Smooth muscle cell (in vitro differentiated cells): ENCODE results near the gene GPHB5. TPM values are rescaled to one million over a fixed set of nuclear protein-coding genes. Genes with fewer than 3 reads are reported as not detected.

ENCODE experiments used
- DNase-seq: peaks from one replicate; lab custom pipeline; 2025; ENCODE audit not compliant: unreplicated experiment; lab: John Stamatoyannopoulos, UW
- H2AFZ ChIP-seq: fragments of 200-600 bp; sonication (generic); 2 replicates; pipeline ENCODE4 v1.6.0; 2016; ENCODE audit warnings: antibody characterized with exemption, low read depth, mild to moderate bottlenecking
- H3F3A ChIP-seq: fragments of 200-600 bp; sonication (generic); 2 replicates; pipeline ENCODE4 v1.6.0; 2017; ENCODE audit warnings: antibody characterized with exemption, low read depth
- H3K27ac ChIP-seq: fragments of 200-600 bp; sonication (generic); 2 replicates; pipeline ENCODE4 v1.5.1; 2016; ENCODE audit warnings: low read depth, mild to moderate bottlenecking
- H3K27me3 ChIP-seq: fragments of 200-600 bp; sonication (generic); 2 replicates; pipeline ENCODE4 v1.6.1; 2016; ENCODE audit warnings: low read depth, mild to moderate bottlenecking
- H3K36me3 ChIP-seq: fragments of 200-600 bp; sonication (generic); 2 replicates; pipeline ENCODE4 v1.5.1; 2016; ENCODE audit warnings: low read depth
- H3K4me1 ChIP-seq: fragments of 200-600 bp; sonication (generic); 2 replicates; pipeline ENCODE4 v1.5.1; 2016; ENCODE audit warnings: low read depth
- H3K4me2 ChIP-seq: fragments of 200-600 bp; sonication (generic); 2 replicates; pipeline ENCODE4 v1.6.0; 2016; ENCODE audit warnings: mild to moderate bottlenecking
- H3K4me3 ChIP-seq: fragments of 200-600 bp; sonication (generic); 2 replicates; pipeline ENCODE4 v1.5.1; 2016; ENCODE audit warnings: mild to moderate bottlenecking
- H3K79me2 ChIP-seq: fragments of 200-600 bp; sonication (generic); 2 replicates; pipeline ENCODE4 v1.6.0; 2016; ENCODE audit warnings: low read depth, mild to moderate bottlenecking
- H3K9ac ChIP-seq: fragments of 200-600 bp; sonication (generic); 2 replicates; pipeline ENCODE4 v1.6.0; 2016; ENCODE audit warnings: low read depth
- H3K9me3 ChIP-seq: fragments of 200-600 bp; sonication (generic); replicated peaks from 2 replicates; pipeline ENCODE4 v1.5.1; 2016; ENCODE audit warnings: low read depth
- H4K20me1 ChIP-seq: fragments of 200-600 bp; sonication (generic); 2 replicates; pipeline ENCODE4 v1.6.0; 2016; ENCODE audit warnings: low read depth
- CTCF ChIP-seq: fragments of 200-600 bp; sonication (generic); IDR thresholded peaks from 2 replicates; pipeline ENCODE4 v1.5.1; 2017; ENCODE audit warnings: borderline replicate concordance, mild to moderate bottlenecking, antibody characterized with exemption; ENCODE audit not compliant: insufficient read depth, poor library complexity, severe bottlenecking
- WGBS: methylation state at CpG from one replicate; pipeline ENCODE4 v1.1.7; 2016; ENCODE audit warnings: low lambda C conversion rate; 5-methylcytosine and 5-hydroxymethylcytosine counted together
- polyA plus RNA-seq: library from polyadenylated mRNA; unstranded; fragments of >200 nt; fragmentation: Nextera tagmentation; extraction: Ambion mirVana; gene quantifications from 2 replicates; pipeline ENCODE4 v1.2.1, GENCODE V29; 2016
- total RNA-seq: library from RNA; depleted of rRNA; stranded (reverse); fragments of >200 nt; gene quantifications from 2 replicates; pipeline ENCODE4 v1.2.3, GENCODE V29; 2014

GPHB5 gene
- total and polyA plus RNA-seq, 2 experiments from 2014 or later: not detected

- Histone ChIP-seq H3K4me1 (no peaks in the 10 kb centered on the region), H4K20me1 (no peaks in the 10 kb centered on the region), H3K79me2 (no peaks in the 10 kb centered on the region), H3K9me3 (no peaks in the 10 kb centered on the region), H3K9ac (no peak overlapping the region), H3K4me3 (no peak overlapping the region), H2AFZ (no peak overlapping the region), H3K27me3 (no peaks in the 10 kb centered on the region), H3K27ac (no peak overlapping the region), H3F3A (no peaks in the 10 kb centered on the region), H3K4me2 (no peak overlapping the region), H3K36me3 (no peaks in the 10 kb centered on the region)
- no peak for TF ChIP-seq CTCF
- WGBS: 95% methylated on average over 11 of the region's 11 CpGs
- no peak for DNase-seq
Measured at GRCh38 chr14:63269561-63270225, 49.0 kb downstream of the GPHB5 start.

GRCh38 chr14:63268771-63269170 lies 50.0 kb downstream of the GPHB5 start:
- H3K9me3 ChIP-seq: no peaks in the 10 kb centered on the region
- H3K4me1 ChIP-seq: no peaks in the 10 kb centered on the region
- no peaks in the 10 kb centered on the region for H3K27me3 ChIP-seq
- H2AFZ ChIP-seq: no peak overlapping the region
- DNase-seq: no peak
- H3K36me3 ChIP-seq: no peaks in the 10 kb centered on the region
- no peaks in the 10 kb centered on the region for H4K20me1 ChIP-seq
- WGBS: 98% methylated on average over 5 of the region's 5 CpGs
- no peak overlapping the region for H3K27ac ChIP-seq
- H3F3A ChIP-seq: no peaks in the 10 kb centered on the region
- TF ChIP-seq CTCF: no peak
- H3K4me3 ChIP-seq: no peak overlapping the region
- no peak overlapping the region for H3K4me2 ChIP-seq
- no peaks in the 10 kb centered on the region for H3K79me2 ChIP-seq
- no peak overlapping the region for H3K9ac ChIP-seq

GRCh38 chr14:63267171-63267570 lies 51.6 kb downstream of the GPHB5 start:
- DNase-seq: no peak
- no peaks in the 10 kb centered on the region for H3K36me3 ChIP-seq
- H4K20me1 ChIP-seq: no peaks in the 10 kb centered on the region
- H3K9me3 ChIP-seq: no peaks in the 10 kb centered on the region
- H3F3A ChIP-seq: no peaks in the 10 kb centered on the region
- no peak overlapping the region for H2AFZ ChIP-seq
- no peak for TF ChIP-seq CTCF
- H3K4me3 ChIP-seq: no peak overlapping the region
- no peaks in the 10 kb centered on the region for H3K79me2 ChIP-seq
- no peak overlapping the region for H3K4me2 ChIP-seq
- no peak overlapping the region for H3K9ac ChIP-seq
- no peaks in the 10 kb centered on the region for H3K4me1 ChIP-seq
- 68% methylated on average over 3 of the region's 3 CpGs for WGBS
- H3K27me3 ChIP-seq: no peaks in the 10 kb centered on the region
- peak overlapping the region; percentile 4 for H3K27ac ChIP-seq

- no peak for TF ChIP-seq CTCF
- Histone ChIP-seq H3K4me2 (no peak overlapping the region), H3K4me1 (no peaks in the 10 kb centered on the region), H3K79me2 (no peaks in the 10 kb centered on the region), H3K9me3 (no peaks in the 10 kb centered on the region), H3K27me3 (no peaks in the 10 kb centered on the region), H3K27ac (peak overlapping the region; percentile 33), H3K9ac (no peak overlapping the region), H3F3A (no peaks in the 10 kb centered on the region), H3K36me3 (no peaks in the 10 kb centered on the region), H3K4me3 (no peak overlapping the region), H4K20me1 (no peaks in the 10 kb centered on the region), H2AFZ (no peak overlapping the region)
- no peak for DNase-seq
- WGBS: 71% methylated on average over 1 of the region's 1 CpG
Measured at GRCh38 chr14:63266106-63266505, 52.6 kb downstream of the GPHB5 start.
